ENCODE data around the gene MCC. TPM values are rescaled to one million over a fixed set of nuclear protein-coding genes. Genes with fewer than 3 reads are reported as not detected.

Gene MCC
- polyA plus RNA-seq, 1 donor (not counting 4 experiments of a cell fraction or from before 2014, with no cell fraction given), result 24.6 TPM

DNA sequence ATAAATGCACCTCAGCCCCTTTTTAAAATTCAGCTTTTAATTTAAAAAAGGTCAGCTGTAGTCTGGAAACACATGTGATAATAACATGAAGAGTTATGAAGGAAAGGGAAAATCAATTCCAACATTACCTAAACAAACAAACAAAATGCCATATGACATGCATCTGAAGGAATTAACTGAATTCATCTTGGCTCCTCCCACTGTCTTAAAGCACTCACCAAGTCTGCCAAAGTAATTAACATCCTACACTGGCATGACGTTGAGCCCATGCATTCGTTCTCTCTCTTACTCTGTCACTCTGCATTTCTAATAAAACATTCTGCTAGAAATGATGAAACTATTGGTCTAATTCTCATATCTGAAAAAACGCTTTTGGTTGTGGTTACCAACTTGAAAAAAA lies 91.2 kb downstream of the MCC start:
- dilution Hi-C loops (cut with MboI; ENCODE audit: extremely low pct_ligation_motif_present, low sequenced_read_pairs), result no loop called here
- no peak overlapping the region for H2AFZ ChIP-seq (ENCODE audit: control insufficient read depth, low read length)
- no peak overlapping the region for H3K27ac ChIP-seq (ENCODE audit: control insufficient read depth, insufficient read depth, low read length)
- H3K9me3 ChIP-seq (ENCODE audit: control insufficient read depth, low read depth, low read length), result no peaks in the 10 kb centered on the region
- no peaks in the 10 kb centered on the region for H3K79me2 ChIP-seq (ENCODE audit: control insufficient read depth, insufficient read depth, low read length)
- H3K27me3 ChIP-seq (ENCODE audit: control insufficient read depth, extremely low read depth, insufficient read depth, low read length), result no peaks in the 10 kb centered on the region
- H3K4me3 ChIP-seq (ENCODE audit: control insufficient read depth in 2 of 3, extremely low read depth in 1 of 3, insufficient read depth in 2 of 3, low read depth in 1 of 3, low read length in 3 of 3), result no peak overlapping the region
- peak; percentile 61 for FAIRE-seq
- H4K20me1 ChIP-seq (ENCODE audit: control insufficient read depth, extremely low read depth, insufficient read depth, low read length), result no peaks in the 10 kb centered on the region
- H3K9ac ChIP-seq (ENCODE audit: control insufficient read depth, extremely low read depth, insufficient read depth, low read length), result no peak overlapping the region
- no peaks in the 10 kb centered on the region for H3K4me1 ChIP-seq (ENCODE audit: control insufficient read depth, extremely low read depth, insufficient read depth, low read length)
- no peaks in the 10 kb centered on the region for H3K9me1 ChIP-seq (ENCODE audit: control insufficient read depth, extremely low read depth, insufficient read depth, low read length)
- no peaks in the 10 kb centered on the region for H3K36me3 ChIP-seq (ENCODE audit: control insufficient read depth in 2 of 2, extremely low read depth in 1 of 2, insufficient read depth in 2 of 2, low read length in 2 of 2)
- TF ChIP-seq, protein P1, sequence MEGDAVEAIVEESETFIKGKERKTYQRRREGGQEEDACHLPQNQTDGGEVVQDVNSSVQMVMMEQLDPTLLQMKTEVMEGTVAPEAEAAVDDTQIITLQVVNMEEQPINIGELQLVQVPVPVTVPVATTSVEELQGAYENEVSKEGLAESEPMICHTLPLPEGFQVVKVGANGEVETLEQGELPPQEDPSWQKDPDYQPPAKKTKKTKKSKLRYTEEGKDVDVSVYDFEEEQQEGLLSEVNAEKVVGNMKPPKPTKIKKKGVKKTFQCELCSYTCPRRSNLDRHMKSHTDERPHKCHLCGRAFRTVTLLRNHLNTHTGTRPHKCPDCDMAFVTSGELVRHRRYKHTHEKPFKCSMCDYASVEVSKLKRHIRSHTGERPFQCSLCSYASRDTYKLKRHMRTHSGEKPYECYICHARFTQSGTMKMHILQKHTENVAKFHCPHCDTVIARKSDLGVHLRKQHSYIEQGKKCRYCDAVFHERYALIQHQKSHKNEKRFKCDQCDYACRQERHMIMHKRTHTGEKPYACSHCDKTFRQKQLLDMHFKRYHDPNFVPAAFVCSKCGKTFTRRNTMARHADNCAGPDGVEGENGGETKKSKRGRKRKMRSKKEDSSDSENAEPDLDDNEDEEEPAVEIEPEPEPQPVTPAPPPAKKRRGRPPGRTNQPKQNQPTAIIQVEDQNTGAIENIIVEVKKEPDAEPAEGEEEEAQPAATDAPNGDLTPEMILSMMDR (optimal IDR thresholded peaks at IDR 0.05 in 1 of 3, IDR thresholded peaks at IDR 0.05 in 1 of 3, conservative IDR thresholded peaks at IDR 0.05 in 1 of 3; ENCODE audit: extremely low read depth in 1 of 3, insufficient read depth in 2 of 3, low read length in 3 of 3), result no peak
- no peak for TF ChIP-seq EZH2 (IDR thresholded peaks at IDR 0.05; ENCODE audit: low read length)
- DNase-seq (ENCODE audit: low read depth, low spot score), result no peak
- no peak overlapping the region for H3K4me2 ChIP-seq (ENCODE audit: control insufficient read depth, extremely low read depth, insufficient read depth, low read depth, low read length)

DNA sequence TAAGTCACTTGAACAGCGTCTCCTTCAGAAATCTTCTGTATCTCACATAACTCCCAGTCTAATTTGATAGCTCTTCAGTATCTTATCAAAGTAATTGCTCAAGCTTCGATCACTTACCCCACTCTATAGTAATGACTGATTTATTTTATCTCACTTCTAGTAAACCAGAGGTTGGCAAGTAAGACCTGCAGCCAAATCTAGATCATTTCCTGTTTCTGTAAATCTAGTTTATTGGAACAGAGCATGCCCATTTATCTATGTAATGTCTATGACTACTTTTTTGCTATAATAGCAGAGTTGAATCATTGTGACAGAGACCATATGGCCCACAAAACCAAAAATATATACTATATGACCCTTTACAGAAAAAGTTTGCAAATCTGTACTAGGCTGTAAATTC lies 93.6 kb downstream of the MCC start:
- Histone ChIP-seq H3K4me3 (ENCODE audit: control insufficient read depth in 2 of 3, extremely low read depth in 1 of 3, insufficient read depth in 2 of 3, low read depth in 1 of 3, low read length in 3 of 3) (no peak overlapping the region), H3K36me3 (ENCODE audit: control insufficient read depth in 2 of 2, extremely low read depth in 1 of 2, insufficient read depth in 2 of 2, low read length in 2 of 2) (no peaks in the 10 kb centered on the region), H3K9ac (ENCODE audit: control insufficient read depth, extremely low read depth, insufficient read depth, low read length) (no peak overlapping the region), H4K20me1 (ENCODE audit: control insufficient read depth, extremely low read depth, insufficient read depth, low read length) (no peaks in the 10 kb centered on the region), H3K4me2 (ENCODE audit: control insufficient read depth, extremely low read depth, insufficient read depth, low read depth, low read length) (no peak overlapping the region), H3K9me1 (ENCODE audit: control insufficient read depth, extremely low read depth, insufficient read depth, low read length) (no peaks in the 10 kb centered on the region), H3K27ac (ENCODE audit: control insufficient read depth, insufficient read depth, low read length) (no peak overlapping the region), H3K4me1 (ENCODE audit: control insufficient read depth, extremely low read depth, insufficient read depth, low read length) (no peaks in the 10 kb centered on the region), H2AFZ (ENCODE audit: control insufficient read depth, low read length) (no peak overlapping the region), H3K27me3 (ENCODE audit: control insufficient read depth, extremely low read depth, insufficient read depth, low read length) (no peaks in the 10 kb centered on the region), H3K79me2 (ENCODE audit: control insufficient read depth, insufficient read depth, low read length) (no peaks in the 10 kb centered on the region), H3K9me3 (ENCODE audit: control insufficient read depth, low read depth, low read length) (no peaks in the 10 kb centered on the region)
- DNase-seq (ENCODE audit: low read depth, low spot score) (no peak), FAIRE-seq (no peak)
- TF ChIP-seq, protein P1 (optimal IDR thresholded peaks at IDR 0.05 in 1 of 3, IDR thresholded peaks at IDR 0.05 in 1 of 3, conservative IDR thresholded peaks at IDR 0.05 in 1 of 3; ENCODE audit: extremely low read depth in 1 of 3, insufficient read depth in 2 of 3, low read length in 3 of 3), result no peak
- TF ChIP-seq EZH2 (IDR thresholded peaks at IDR 0.05; ENCODE audit: low read length), result no peak
- dilution Hi-C loops (cut with MboI; ENCODE audit: extremely low pct_ligation_motif_present, low sequenced_read_pairs), result no loop called here
